Purkinje cell (primary cell): ENCODE data around the gene SLC2A14. TPM values are rescaled to one million over a fixed set of nuclear protein-coding genes. Genes with fewer than 3 reads are reported as not detected.

Experiments used
- polyA plus RNA-seq: library from polyadenylated mRNA; unstranded; fragments of >200 nt; fragmentation: Nextera tagmentation; gene quantifications from 2 replicates; pipeline ENCODE4 v1.2.1, GENCODE V29; 2014

Gene SLC2A14
- 1.7 and 2.1 TPM in 2 replicates for polyA plus RNA-seq

GRCh38 chr12:7872566-7873319 is at the start of gene SLC2A14:
SLC2A14 (minus strand) TSS chr12:7872915; CDS start chr12:7869880, 3,035 bp downstream.

GRCh38 chr12:7788884-7789528 is 83.7 kb downstream of the SLC2A14 start, which contains the start of gene NANOG:
NANOG (plus strand) TSS chr12:7789402; CDS start chr12:7789615, 213 bp downstream.

Other genes starting within 250 kb of the SLC2A14 start
- not detected in 2 replicates for gene APOBEC1, start 207.0 kb downstream of the SLC2A14 start, polyA plus RNA-seq
- gene GDF3, start 177.1 kb downstream of the SLC2A14 start, polyA plus RNA-seq: not detected in 2 replicates
- not detected in 2 replicates for gene DPPA3, start 161.5 kb downstream of the SLC2A14 start, polyA plus RNA-seq
- gene CLEC4C, start 125.5 kb downstream of the SLC2A14 start, polyA plus RNA-seq: not detected in 2 replicates
- not detected in 2 replicates for gene NANOGNB, start 107.7 kb downstream of the SLC2A14 start, polyA plus RNA-seq
- 0.09 TPM in 1 of 2 replicates, not detected in the other for gene NANOG, start 83.5 kb downstream of the SLC2A14 start, polyA plus RNA-seq
- 117 and 151 TPM in 2 replicates for gene SLC2A3, start 63.3 kb upstream of the SLC2A14 start, polyA plus RNA-seq
- 1.2 and 1.4 TPM in 2 replicates for gene FOXJ2, start 159.8 kb upstream of the SLC2A14 start, polyA plus RNA-seq
- gene C3AR1, start 193.4 kb upstream of the SLC2A14 start, polyA plus RNA-seq: not detected in 2 replicates
- 69.7 and 73.0 TPM in 2 replicates for gene NECAP1, start 209.4 kb upstream of the SLC2A14 start, polyA plus RNA-seq